ENCODE measurements around the gene LSM7.

Gene LSM7

GRCh38 chr19:2338751-2339643, 10.6 kb upstream of the LSM7 start:
- in situ Hi-C loops (cut with MboI; ENCODE audit: low sequenced_read_pairs): no loop called here

- in situ Hi-C loops (cut with MboI; ENCODE audit: low sequenced_read_pairs): no loop called here
Measured at GRCh38 chr19:2338055-2338615, 9.7 kb upstream of the LSM7 start.

GRCh38 chr19:2337329-2337707, 8.9 kb upstream of the LSM7 start:
- in situ Hi-C loops (cut with MboI; ENCODE audit: low sequenced_read_pairs): no loop called here

GRCh38 chr19:2336528-2337328, 8.3 kb upstream of the LSM7 start:
- in situ Hi-C loops (cut with MboI; ENCODE audit: low sequenced_read_pairs): no loop called here

GRCh38 chr19:2335848-2336247, 7.5 kb upstream of the LSM7 start:
- in situ Hi-C loops (cut with MboI; ENCODE audit: low sequenced_read_pairs): no loop called here

GRCh38 chr19:2334986-2335846, 6.8 kb upstream of the LSM7 start:
- in situ Hi-C loops (cut with MboI; ENCODE audit: low sequenced_read_pairs): no loop called here

- in situ Hi-C loops (cut with MboI; ENCODE audit: low sequenced_read_pairs): no loop called here
Measured at GRCh38 chr19:2334426-2334825, 6.0 kb upstream of the LSM7 start.

GRCh38 chr19:2333807-2334211, 5.4 kb upstream of the LSM7 start:
- in situ Hi-C loops (cut with MboI; ENCODE audit: low sequenced_read_pairs): no loop called here

GRCh38 chr19:2333027-2333806, 4.8 kb upstream of the LSM7 start:
- in situ Hi-C loops (cut with MboI; ENCODE audit: low sequenced_read_pairs): no loop called here

GRCh38 chr19:2332341-2333026, 4.1 kb upstream of the LSM7 start:
- in situ Hi-C loops (cut with MboI; ENCODE audit: low sequenced_read_pairs): no loop called here

- in situ Hi-C loops (cut with MboI; ENCODE audit: low sequenced_read_pairs): no loop called here
Measured at GRCh38 chr19:2331601-2332246, 3.3 kb upstream of the LSM7 start.

GRCh38 chr19:2330632-2331284, 2.4 kb upstream of the LSM7 start:
- in situ Hi-C loops (cut with MboI; ENCODE audit: low sequenced_read_pairs): no loop called here

GRCh38 chr19:2330255-2330631, 1.9 kb upstream of the LSM7 start:
- in situ Hi-C loops (cut with MboI; ENCODE audit: low sequenced_read_pairs): no loop called here

- in situ Hi-C loops (cut with MboI; ENCODE audit: low sequenced_read_pairs): no loop called here
Measured at GRCh38 chr19:2329501-2329916, 1.1 kb upstream of the LSM7 start.

- in situ Hi-C loops (cut with MboI; ENCODE audit: low sequenced_read_pairs): no loop called here
Measured at GRCh38 chr19:2329149-2329478, 728 bp upstream of the LSM7 start.

- in situ Hi-C loops (cut with MboI; ENCODE audit: low sequenced_read_pairs): no loop called here
Measured at GRCh38 chr19:2327773-2328400, 499 bp downstream of the LSM7 start.

GRCh38 chr19:2326699-2327360, 1.6 kb downstream of the LSM7 start:
- in situ Hi-C loops (cut with MboI; ENCODE audit: low sequenced_read_pairs): no loop called here
